Activated naive CD8-positive, alpha-beta T cell treated with anti-CD3 and anti-CD28 coated beads, Interleukin-2, amount 50 U/mL, for 24 hours (primary cell): ENCODE measurements around the gene HAND2.
A peak's percentile ranks its signal among the peaks of the same experiment; 100 is the strongest.

Source experiments
- ATAC-seq: fragments of 150-1000 bp; cut with Tn5 transposase; one replicate; pipeline ENCODE4 v1.10.0; 2021
- DNase-seq: peaks from one replicate; pipeline ENCODE4 v3.0.0; 2021
- H3K27ac Mint-ChIP-seq: one replicate; pipeline ENCODE4 v1.8.0; 2021; ENCODE audit warnings: mild to moderate bottlenecking, mixed read lengths
- H3K27me3 Mint-ChIP-seq: one replicate; pipeline ENCODE4 v1.8.0; 2021; ENCODE audit warnings: mixed read lengths
- H3K36me3 Mint-ChIP-seq: one replicate; pipeline ENCODE4 v1.8.0; 2021; ENCODE audit warnings: low read depth, mixed read lengths
- H3K4me1 Mint-ChIP-seq: one replicate; pipeline ENCODE4 v1.8.0; 2021; ENCODE audit warnings: mixed read lengths
- H3K4me3 Mint-ChIP-seq: one replicate; pipeline ENCODE4 v1.8.0; 2021; ENCODE audit warnings: mild to moderate bottlenecking, moderate library complexity, mixed read lengths
- H3K9me3 Mint-ChIP-seq: one replicate; pipeline ENCODE4 v1.8.0; 2021; ENCODE audit warnings: mixed read lengths

Gene HAND2

GRCh38 chr4:173545440-173545839 lies 15.4 kb upstream of the HAND2 start:
- no peak overlapping the region for H3K27ac Mint-ChIP-seq
- no peak for DNase-seq
- H3K27me3 Mint-ChIP-seq, result peaks cover 52% of the 10 kb centered on the region
- H3K4me3 Mint-ChIP-seq, result no peak overlapping the region
- no peaks in the 10 kb centered on the region for H3K4me1 Mint-ChIP-seq
- no peaks in the 10 kb centered on the region for H3K36me3 Mint-ChIP-seq
- no peak for ATAC-seq
- H3K9me3 Mint-ChIP-seq, result no peaks in the 10 kb centered on the region

- DNase-seq (no peak), ATAC-seq (no peak)
- no peak overlapping the region for H3K4me3 Mint-ChIP-seq
- H3K27me3 Mint-ChIP-seq, result peaks cover 60% of the 10 kb centered on the region
- H3K27ac Mint-ChIP-seq, result no peak overlapping the region
- H3K9me3 Mint-ChIP-seq, result no peaks in the 10 kb centered on the region
- peaks cover 5% of the 10 kb centered on the region for H3K4me1 Mint-ChIP-seq
- no peaks in the 10 kb centered on the region for H3K36me3 Mint-ChIP-seq
Measured at GRCh38 chr4:173543266-173543665, 13.2 kb upstream of the HAND2 start.

- ATAC-seq, result no peak
- Mint-ChIP-seq H3K9me3 (peaks cover 4% of the 10 kb centered on the region), H3K27ac (no peak overlapping the region), H3K4me1 (peaks cover 10% of the 10 kb centered on the region), H3K27me3 (peaks cover 70% of the 10 kb centered on the region), H3K36me3 (peaks cover 2% of the 10 kb centered on the region), H3K4me3 (no peak overlapping the region)
- no peak for DNase-seq
Measured at GRCh38 chr4:173539986-173540385, 10.0 kb upstream of the HAND2 start.

- DNase-seq (no peak), ATAC-seq (no peak)
- H3K4me3 Mint-ChIP-seq, result peak overlapping the region; percentile 69
Measured at GRCh38 chr4:173538909-173539445, 8.9 kb upstream of the HAND2 start.

DNA sequence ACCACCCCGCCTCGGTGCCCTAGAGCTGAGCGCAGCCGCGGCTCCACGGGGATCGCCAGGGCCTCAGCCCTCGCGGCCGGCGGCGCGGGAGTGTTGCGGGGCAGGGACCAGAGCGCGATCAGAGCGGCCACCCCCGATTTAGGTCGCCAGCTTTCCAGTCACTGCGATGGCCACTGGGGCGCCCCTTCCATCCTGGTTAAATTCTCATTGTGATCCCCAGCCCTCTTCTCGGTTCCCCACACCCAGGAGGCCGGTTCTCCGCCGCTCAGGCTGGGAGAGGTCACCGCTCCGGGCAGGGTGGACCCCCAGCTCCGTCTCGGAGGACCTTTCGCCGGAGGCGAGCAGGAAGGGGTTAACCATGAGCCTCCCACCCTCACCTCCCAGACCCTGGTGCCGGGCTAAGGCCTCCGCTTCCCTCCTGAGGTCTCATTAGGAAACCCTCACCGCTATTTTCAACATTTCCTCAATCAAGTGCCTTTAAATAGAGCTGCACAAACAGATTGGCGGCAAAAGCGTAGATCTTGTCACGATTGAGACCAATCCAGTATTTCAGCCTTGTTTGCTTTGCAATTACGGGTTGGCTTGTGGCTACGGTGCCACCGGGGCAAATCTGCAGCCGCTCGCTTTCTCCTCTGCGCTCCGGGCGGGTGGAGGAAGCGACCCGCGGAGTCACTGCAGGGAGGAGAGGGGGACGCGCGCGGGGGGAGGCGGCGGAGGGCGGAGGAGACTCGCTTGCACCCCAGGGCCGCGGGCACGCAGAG lies 8.3 kb upstream of the HAND2 start:
- DNase-seq (no peak), ATAC-seq (peak; percentile 15)
- Mint-ChIP-seq H3K9me3 (peaks cover 4% of the 10 kb centered on the region), H3K4me1 (peaks cover 10% of the 10 kb centered on the region), H3K27me3 (peaks cover 78% of the 10 kb centered on the region), H3K27ac (no peak overlapping the region), H3K36me3 (peaks cover 2% of the 10 kb centered on the region), H3K4me3 (peak overlapping the region; percentile 69)

More at GRCh38 chr4:173538909-173539445, 8.9 kb upstream of the HAND2 start:
- H3K4me1 Mint-ChIP-seq, result peaks cover 10% of the 10 kb centered on the region
- no peak overlapping the region for H3K27ac Mint-ChIP-seq
- peaks cover 4% of the 10 kb centered on the region for H3K9me3 Mint-ChIP-seq
- peaks cover 2% of the 10 kb centered on the region for H3K36me3 Mint-ChIP-seq
- peaks cover 75% of the 10 kb centered on the region for H3K27me3 Mint-ChIP-seq

DNA sequence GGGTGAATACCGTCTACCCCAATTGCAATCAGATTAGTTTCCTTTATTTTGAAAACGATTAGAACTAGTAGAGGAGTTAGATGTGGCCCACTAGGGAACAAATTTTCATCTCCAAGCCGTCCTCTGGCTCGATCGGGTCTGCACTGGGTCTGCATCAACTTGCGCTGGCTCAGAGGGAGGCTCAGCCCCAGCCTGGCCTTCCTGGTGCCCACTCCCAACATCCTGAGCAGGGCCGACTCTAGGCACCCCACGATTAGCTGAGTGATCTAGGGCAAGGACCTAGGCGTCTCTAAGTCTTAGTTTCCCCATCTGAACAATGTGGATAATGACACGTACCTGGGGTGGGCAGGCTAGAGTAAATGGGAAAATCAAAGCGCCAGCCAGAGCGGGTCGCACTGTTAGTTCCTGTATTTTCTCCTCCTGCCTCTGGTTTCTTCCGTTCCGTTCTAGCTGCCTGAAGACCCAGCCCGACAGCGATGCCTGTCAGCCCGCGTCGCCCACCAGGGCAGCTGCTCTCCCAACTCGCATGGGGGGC lies 7.7 kb upstream of the HAND2 start:
- H3K9me3 Mint-ChIP-seq, result peaks cover 4% of the 10 kb centered on the region
- DNase-seq, result no peak
- H3K27me3 Mint-ChIP-seq, result peaks cover 82% of the 10 kb centered on the region
- peaks cover 2% of the 10 kb centered on the region for H3K36me3 Mint-ChIP-seq
- no peak overlapping the region for H3K27ac Mint-ChIP-seq
- H3K4me3 Mint-ChIP-seq, result peak overlapping the region; percentile 29
- H3K4me1 Mint-ChIP-seq, result peaks cover 10% of the 10 kb centered on the region
- no peak for ATAC-seq

GRCh38 chr4:173536808-173537429 lies 6.9 kb upstream of the HAND2 start:
- Mint-ChIP-seq H3K4me3 (no peak overlapping the region), H3K9me3 (peaks cover 4% of the 10 kb centered on the region), H3K4me1 (peaks cover 10% of the 10 kb centered on the region), H3K27ac (no peak overlapping the region), H3K27me3 (peaks cover 90% of the 10 kb centered on the region), H3K36me3 (peaks cover 2% of the 10 kb centered on the region)
- ATAC-seq (no peak), DNase-seq (no peak)

- no peak overlapping the region for H3K27ac Mint-ChIP-seq
- H3K27me3 Mint-ChIP-seq, result peaks cover 96% of the 10 kb centered on the region
- peaks cover 3% of the 10 kb centered on the region for H3K36me3 Mint-ChIP-seq
- H3K9me3 Mint-ChIP-seq, result peaks cover 4% of the 10 kb centered on the region
- no peak for ATAC-seq
- H3K4me1 Mint-ChIP-seq, result peaks cover 13% of the 10 kb centered on the region
- H3K4me3 Mint-ChIP-seq, result no peak overlapping the region
- DNase-seq, result no peak
Measured at GRCh38 chr4:173535957-173536356, 5.9 kb upstream of the HAND2 start.

DNA sequence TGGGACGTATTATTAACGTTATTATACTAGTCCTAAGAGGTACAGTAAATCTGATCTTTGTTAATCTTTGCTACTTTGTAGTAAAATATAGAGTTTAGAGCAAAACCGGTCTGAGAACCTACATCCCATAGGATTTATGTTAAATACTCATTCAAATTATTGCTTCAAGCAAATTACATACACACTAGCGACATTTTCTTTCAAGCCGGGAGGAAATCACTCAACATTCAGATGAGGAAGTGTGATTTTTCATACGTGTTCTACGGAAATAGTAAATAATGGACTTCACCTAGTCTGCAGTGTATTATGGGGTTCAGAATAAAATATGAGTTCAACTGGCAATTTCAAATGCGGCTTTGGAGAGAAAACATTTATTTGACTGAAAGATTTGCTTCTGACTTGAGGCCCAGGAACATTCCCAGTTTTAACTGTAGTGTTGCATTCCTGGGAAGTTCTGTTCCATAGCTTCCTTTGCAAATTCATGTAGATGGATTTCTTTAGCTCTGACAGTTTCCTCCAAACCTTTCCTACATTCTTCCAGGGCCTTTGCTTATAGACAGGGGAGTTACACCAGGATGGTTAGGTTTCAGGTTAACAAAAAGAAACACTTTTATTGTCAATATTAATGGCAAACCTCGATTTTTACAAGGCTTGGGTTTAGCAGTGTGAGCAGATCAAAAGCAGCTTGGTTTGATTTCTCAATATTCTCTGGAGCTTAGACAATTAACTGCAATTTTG lies 5.3 kb upstream of the HAND2 start:
- peaks cover 3% of the 10 kb centered on the region for H3K36me3 Mint-ChIP-seq
- H3K9me3 Mint-ChIP-seq, result peaks cover 4% of the 10 kb centered on the region
- no peak overlapping the region for H3K27ac Mint-ChIP-seq
- H3K4me3 Mint-ChIP-seq, result no peak overlapping the region
- H3K4me1 Mint-ChIP-seq, result peaks cover 13% of the 10 kb centered on the region
- DNase-seq (no peak), ATAC-seq (no peak)
- H3K27me3 Mint-ChIP-seq, result peaks cover 96% of the 10 kb centered on the region

DNA sequence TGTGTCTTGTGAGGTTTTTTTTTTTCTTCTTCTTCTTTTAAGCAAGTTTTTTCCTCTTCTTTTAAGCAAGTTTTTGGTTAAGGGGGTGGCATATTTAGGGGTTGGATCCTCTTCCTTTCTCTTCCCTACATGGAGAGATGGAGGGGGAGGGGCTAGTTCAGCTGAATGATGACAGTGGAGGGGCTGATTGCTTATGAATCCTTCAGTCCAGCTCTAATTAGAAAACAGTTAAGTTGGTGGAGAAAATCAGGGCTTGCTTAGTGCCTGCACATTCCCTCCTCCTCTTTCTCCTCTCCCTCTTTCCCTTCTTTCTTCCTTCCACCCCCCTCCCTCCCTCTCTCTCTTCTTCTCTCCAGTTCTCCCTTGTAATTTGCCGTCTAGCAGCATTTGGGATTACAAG lies 4.4 kb upstream of the HAND2 start:
- ATAC-seq (no peak), DNase-seq (no peak)
- Mint-ChIP-seq H3K4me1 (peaks cover 18% of the 10 kb centered on the region), H3K27ac (no peak overlapping the region), H3K4me3 (no peak overlapping the region), H3K36me3 (peaks cover 3% of the 10 kb centered on the region), H3K27me3 (peaks cover 94% of the 10 kb centered on the region), H3K9me3 (peaks cover 4% of the 10 kb centered on the region)

GRCh38 chr4:173532725-173533511 lies 2.9 kb upstream of the HAND2 start:
- DNase-seq, result no peak
- Mint-ChIP-seq H3K36me3 (peaks cover 10% of the 10 kb centered on the region), H3K27ac (no peak overlapping the region), H3K9me3 (peaks cover 4% of the 10 kb centered on the region), H3K4me3 (no peak overlapping the region), H3K27me3 (peaks cover 90% of the 10 kb centered on the region), H3K4me1 (peaks cover 20% of the 10 kb centered on the region)
- ATAC-seq, result no peak

GRCh38 chr4:173531086-173531965 lies 1.3 kb upstream of the HAND2 start:
- ATAC-seq, result no peak
- DNase-seq, result no peak
- peaks cover 11% of the 10 kb centered on the region for H3K36me3 Mint-ChIP-seq
- H3K27me3 Mint-ChIP-seq, result peaks cover 87% of the 10 kb centered on the region
- H3K4me3 Mint-ChIP-seq, result no peak overlapping the region
- peaks cover 19% of the 10 kb centered on the region for H3K4me1 Mint-ChIP-seq
- H3K27ac Mint-ChIP-seq, result no peak overlapping the region
- peaks cover 4% of the 10 kb centered on the region for H3K9me3 Mint-ChIP-seq
